ENCODE measurements around the gene TMCC1.

Gene TMCC1

GRCh38 chr3:129892857-129893580, 492 bp downstream of the TMCC1 start:
- ATAC-seq = peak; percentile 71
- no peak for TF ChIP-seq ZNF70 (CRISPR knock-in tag; IDR thresholded peaks at IDR 0.05)
- no peak for TF ChIP-seq ARNTL (CRISPR knock-in tag; IDR thresholded peaks at IDR 0.05; ENCODE audit: borderline replicate concordance, low read depth)
- TF ChIP-seq TSHZ2 (CRISPR knock-in tag; IDR thresholded peaks at IDR 0.05) = no peak
- no peak for TF ChIP-seq POU6F1 (CRISPR knock-in tag; IDR thresholded peaks at IDR 0.05; ENCODE audit: borderline replicate concordance, low read depth)

- peak; percentile 2; the same call in 2 of the 3 replicates for ATAC-seq
- no peak for TF ChIP-seq TSHZ2 (CRISPR knock-in tag; IDR thresholded peaks at IDR 0.05)
- no peak for TF ChIP-seq POU6F1 (CRISPR knock-in tag; IDR thresholded peaks at IDR 0.05; ENCODE audit: borderline replicate concordance, low read depth)
These were observed 1.0 kb downstream of the TMCC1 start for GRCh38 chr3:129892486-129892856.

GRCh38 chr3:129890891-129891290, 2.6 kb downstream of the TMCC1 start:
- no peak for TF ChIP-seq OSR1 (CRISPR knock-in tag; IDR thresholded peaks at IDR 0.05)
- no peak for TF ChIP-seq ZNF565 (CRISPR knock-in tag; conservative IDR thresholded peaks at IDR 0.05; ENCODE audit: low read depth)
- no peak for TF ChIP-seq TOX (CRISPR knock-in tag; IDR thresholded peaks at IDR 0.05; ENCODE audit: borderline replicate concordance)
- no peak for ATAC-seq

- ATAC-seq = no peak
- TF ChIP-seq ZNF8 (CRISPR knock-in tag; IDR thresholded peaks at IDR 0.05) (no peak), POU6F1 (CRISPR knock-in tag; IDR thresholded peaks at IDR 0.05; ENCODE audit: borderline replicate concordance, low read depth) (no peak), ZFP3 (CRISPR knock-in tag; IDR thresholded peaks at IDR 0.05) (no peak), PPARA (CRISPR knock-in tag; IDR thresholded peaks at IDR 0.05; ENCODE audit: borderline replicate concordance) (no peak), ISL1 (CRISPR knock-in tag; IDR thresholded peaks at IDR 0.05) (no peak), CSDC2 (CRISPR knock-in tag; IDR thresholded peaks at IDR 0.05) (no peak), ZFP30 (CRISPR knock-in tag; IDR thresholded peaks at IDR 0.05) (no peak), CSRNP3 (CRISPR knock-in tag; IDR thresholded peaks at IDR 0.05) (no peak), RARB (CRISPR knock-in tag; IDR thresholded peaks at IDR 0.05) (no peak), OSR1 (CRISPR knock-in tag; IDR thresholded peaks at IDR 0.05) (no peak), ZNF70 (CRISPR knock-in tag; IDR thresholded peaks at IDR 0.05) (no peak), BACH2 (CRISPR knock-in tag; IDR thresholded peaks at IDR 0.05; ENCODE audit: borderline replicate concordance) (no peak), GLIS3 (CRISPR knock-in tag; IDR thresholded peaks at IDR 0.05) (no peak), SNAI2 (CRISPR knock-in tag; IDR thresholded peaks at IDR 0.05) (no peak), TOX (CRISPR knock-in tag; IDR thresholded peaks at IDR 0.05; ENCODE audit: borderline replicate concordance) (no peak), TCF4 (CRISPR knock-in tag; IDR thresholded peaks at IDR 0.05; ENCODE audit: borderline replicate concordance) (no peak), ZNF565 (CRISPR knock-in tag; conservative IDR thresholded peaks at IDR 0.05; ENCODE audit: low read depth) (no peak), CREB5 (CRISPR knock-in tag; IDR thresholded peaks at IDR 0.05; ENCODE audit: low read depth) (no peak)
These were observed 3.4 kb downstream of the TMCC1 start for GRCh38 chr3:129890125-129890524.
